CD4-positive, CD25-positive, alpha-beta regulatory T cell (primary cell): ENCODE results near the gene MYPN. TPM values are rescaled to one million over a fixed set of nuclear protein-coding genes. Genes with fewer than 3 reads are reported as not detected.
A peak's percentile ranks its signal among the peaks of the same experiment; 100 is the strongest.
"Not testable (repeated sequence)": the region's sequence is repeated elsewhere in the genome, so short reads cannot be mapped to it uniquely, and the experiment has no call there.

Source experiments
- ATAC-seq, 2 donors: fragments of 150-1000 bp; cut with Tn5 transposase; one replicate each; pipeline ENCODE4 v1.10.0; 2021; ENCODE audit warnings: low read depth in 2 of 2, moderate number of reproducible peaks in 2 of 2, moderate library complexity in 1 of 2
- DNase-seq, 3 donors: peaks; one replicate each; pipeline versions ENCODE4 v3.0.0 to v3.0.0-alpha.2; 2012 to 2022; ENCODE audit warnings: mixed read lengths in 1 of 3
- H3K27ac ChIP-seq: one replicate; pipeline ENCODE4 v1.7.0; 2013; ENCODE audit warnings: mild to moderate bottlenecking, low read length; ENCODE audit not compliant: insufficient read depth, poor library complexity, severe bottlenecking
- H3K27me3 ChIP-seq: one replicate; pipeline ENCODE4 v1.7.0; 2013; ENCODE audit warnings: low read length; ENCODE audit not compliant: control insufficient read depth, insufficient read depth
- H3K36me3 ChIP-seq: one replicate; pipeline ENCODE4 v1.7.0; 2013; ENCODE audit warnings: mild to moderate bottlenecking, low read length, moderate library complexity; ENCODE audit not compliant: control insufficient read depth, insufficient read depth
- H3K4me1 ChIP-seq: 2 replicates; pipeline ENCODE4 v1.7.0; 2013; ENCODE audit warnings: mild to moderate bottlenecking, low read length; ENCODE audit not compliant: insufficient read depth, control insufficient read depth, poor library complexity, severe bottlenecking
- H3K4me3 ChIP-seq: one replicate; pipeline ENCODE4 v1.7.0; 2013; ENCODE audit warnings: low read depth, mild to moderate bottlenecking, low read length, moderate library complexity
- H3K9me3 ChIP-seq, 2 experiments: 1 replicate in 1 of 2; 2 replicates in 1 of 2; pipeline ENCODE4 v1.7.0; 2013; ENCODE audit warnings: low read length in 2 of 2, mild to moderate bottlenecking in 1 of 2, moderate library complexity in 1 of 2; ENCODE audit not compliant: control insufficient read depth in 2 of 2
- H3K27ac Mint-ChIP-seq, 3 donors: one replicate each; pipeline ENCODE4 v1.8.0; 2020 to 2022; ENCODE audit warnings: mild to moderate bottlenecking in 3 of 3, mixed read lengths in 3 of 3, moderate library complexity in 2 of 3
- H3K27me3 Mint-ChIP-seq: one replicate; pipeline ENCODE4 v1.8.0; 2022; ENCODE audit warnings: mild to moderate bottlenecking, mixed read lengths
- H3K36me3 Mint-ChIP-seq: one replicate; pipeline ENCODE4 v1.8.0; 2020; ENCODE audit warnings: mixed read lengths
- H3K4me1 Mint-ChIP-seq, 4 donors: one replicate each; pipeline ENCODE4 v1.8.0; 2020 to 2022; ENCODE audit warnings: mixed read lengths in 4 of 4, mild to moderate bottlenecking in 1 of 4
- H3K4me3 Mint-ChIP-seq, 4 donors: one replicate each; pipeline ENCODE4 v1.8.0; 2020 to 2022; ENCODE audit warnings: mild to moderate bottlenecking in 4 of 4, mixed read lengths in 4 of 4, moderate library complexity in 3 of 4
- H3K9me3 Mint-ChIP-seq, 7 donors: one replicate each; pipeline ENCODE4 v1.8.0; 2020 to 2022; ENCODE audit warnings: mixed read lengths in 7 of 7, mild to moderate bottlenecking in 3 of 7, moderate library complexity in 2 of 7
- polyA plus RNA-seq, 4 donors: library from polyadenylated mRNA; unstranded; fragments of 300-500 nt; fragmentation: Illumina TruSeq; gene quantifications; one replicate each; pipeline ENCODE4 v1.2.3, GENCODE V29; 2021
- total RNA-seq: library from RNA; stranded (reverse); gene quantifications from one replicate; pipeline ENCODE4 v1.2.3, GENCODE V29; 2022

Gene MYPN
- total and polyA plus RNA-seq, 5 donors from 2014 or later: not detected

- H3K36me3 ChIP-seq: no peaks in the 10 kb centered on the region
- H3K4me3 ChIP-seq: no peak overlapping the region
- H3K9me3 ChIP-seq: no peaks in the 10 kb centered on the region
- Mint-ChIP-seq H3K27ac (no peak overlapping the region), H3K36me3 (no peaks in the 10 kb centered on the region), H3K27me3 (peaks cover 29% of the 10 kb centered on the region), H3K9me3 (peaks cover 0 to 2% (median 0%) of the 10 kb centered on the region in 7 donors), H3K4me3 (no peak overlapping the region), H3K4me1 (no peaks in the 10 kb centered on the region)
- no peak overlapping the region for H3K27ac ChIP-seq
- peaks cover 11% of the 10 kb centered on the region for H3K27me3 ChIP-seq
- no peaks in the 10 kb centered on the region for H3K4me1 ChIP-seq
- no peak for ATAC-seq
- no peak for DNase-seq
These were observed 82.8 kb downstream of the MYPN start for GRCh38 chr10:68192113-68192512.

- H3K36me3 Mint-ChIP-seq: no peaks in the 10 kb centered on the region
- H3K27ac Mint-ChIP-seq: no peak overlapping the region
- peaks cover 38% of the 10 kb centered on the region for H3K27me3 Mint-ChIP-seq
These were observed 85.0 kb downstream of the MYPN start for GRCh38 chr10:68194290-68194689.

GRCh38 chr10:68195776-68196175 lies 86.5 kb downstream of the MYPN start:
- not testable (repeated sequence) for DNase-seq, ATAC-seq, H3K27ac ChIP-seq, H3K4me3 ChIP-seq, H3K9me3 ChIP-seq, H3K4me1 ChIP-seq, H3K4me1 Mint-ChIP-seq, H3K36me3 Mint-ChIP-seq, H3K4me3 Mint-ChIP-seq, H3K36me3 ChIP-seq, H3K9me3 Mint-ChIP-seq, H3K27ac Mint-ChIP-seq
- peaks cover 13% of the 10 kb centered on the region for H3K27me3 ChIP-seq
- peaks cover 44% of the 10 kb centered on the region for H3K27me3 Mint-ChIP-seq

More at GRCh38 chr10:68194290-68194689, 85.0 kb downstream of the MYPN start:
- no peak overlapping the region for H3K4me3 Mint-ChIP-seq
- H3K27me3 ChIP-seq: peaks cover 9% of the 10 kb centered on the region
- DNase-seq (no peak), ATAC-seq (no peak)
- no peaks in the 10 kb centered on the region for H3K4me1 ChIP-seq
- H3K4me3 ChIP-seq: no peak overlapping the region
- H3K36me3 ChIP-seq: no peaks in the 10 kb centered on the region
- peaks cover 0 to 3% (median 0%) of the 10 kb centered on the region in 7 donors for H3K9me3 Mint-ChIP-seq
- H3K4me1 Mint-ChIP-seq: no peaks in the 10 kb centered on the region
- no peak overlapping the region for H3K27ac ChIP-seq
- no peaks in the 10 kb centered on the region for H3K9me3 ChIP-seq

GRCh38 chr10:68196701-68197100 lies 87.4 kb downstream of the MYPN start:
- Mint-ChIP-seq H3K9me3 (peaks cover 0 to 3% (median 0%) of the 10 kb centered on the region in 7 donors), H3K36me3 (no peaks in the 10 kb centered on the region), H3K27me3 (peaks cover 37% of the 10 kb centered on the region), H3K27ac (no peak overlapping the region), H3K4me1 (no peaks in the 10 kb centered on the region), H3K4me3 (no peak overlapping the region)
- Histone ChIP-seq H3K27me3 (peaks cover 13% of the 10 kb centered on the region), H3K27ac (no peak overlapping the region), H3K36me3 (no peaks in the 10 kb centered on the region), H3K9me3 (no peaks in the 10 kb centered on the region), H3K4me3 (no peak overlapping the region), H3K4me1 (no peaks in the 10 kb centered on the region)
- no peak for DNase-seq
- ATAC-seq: no peak

GRCh38 chr10:68202960-68203353 lies 93.7 kb downstream of the MYPN start:
- H3K4me3 Mint-ChIP-seq: no peak overlapping the region
- H3K4me1 Mint-ChIP-seq: peaks cover 0 to 2% (median 0%) of the 10 kb centered on the region in 4 donors
- no peaks in the 10 kb centered on the region for H3K36me3 Mint-ChIP-seq
- H3K27me3 Mint-ChIP-seq: peaks cover 57% of the 10 kb centered on the region
- no peak for DNase-seq
- no peaks in the 10 kb centered on the region for H3K4me1 ChIP-seq
- peaks cover 4% of the 10 kb centered on the region for H3K27me3 ChIP-seq
- H3K27ac Mint-ChIP-seq: no peak overlapping the region
- H3K27ac ChIP-seq: no peak overlapping the region
- no peak for ATAC-seq
- no peaks in the 10 kb centered on the region for H3K9me3 Mint-ChIP-seq
- H3K36me3 ChIP-seq: no peaks in the 10 kb centered on the region
- no peak overlapping the region for H3K4me3 ChIP-seq
- no peaks in the 10 kb centered on the region for H3K9me3 ChIP-seq

GRCh38 chr10:68208424-68209042 lies 99.2 kb downstream of the MYPN start:
- ATAC-seq (no peak), DNase-seq (peak in 1 of 3 donors; percentile 15)
- Mint-ChIP-seq H3K9me3 (no peaks in the 10 kb centered on the region), H3K27me3 (peaks cover 33% of the 10 kb centered on the region), H3K36me3 (no peaks in the 10 kb centered on the region), H3K27ac (peak overlapping the region in 1 of 3 donors; percentile 43), H3K4me3 (no peak overlapping the region), H3K4me1 (peaks cover 0 to under 1% (median 0%) of the 10 kb centered on the region in 4 donors)
- Histone ChIP-seq H3K4me1 (no peaks in the 10 kb centered on the region), H3K27ac (no peak overlapping the region), H3K9me3 (no peaks in the 10 kb centered on the region), H3K36me3 (no peaks in the 10 kb centered on the region), H3K27me3 (peaks cover 5% of the 10 kb centered on the region), H3K4me3 (no peak overlapping the region)

GRCh38 chr10:68211669-68212068 lies 102.4 kb downstream of the MYPN start:
- Histone ChIP-seq H3K4me3 (no peak overlapping the region), H3K36me3 (no peaks in the 10 kb centered on the region), H3K4me1 (no peaks in the 10 kb centered on the region), H3K27me3 (peaks cover 5% of the 10 kb centered on the region), H3K27ac (no peak overlapping the region), H3K9me3 (no peaks in the 10 kb centered on the region)
- H3K36me3 Mint-ChIP-seq: no peaks in the 10 kb centered on the region
- no peak overlapping the region for H3K27ac Mint-ChIP-seq
- H3K4me3 Mint-ChIP-seq: no peak overlapping the region
- H3K27me3 Mint-ChIP-seq: peaks cover 21% of the 10 kb centered on the region
- no peaks in the 10 kb centered on the region for H3K4me1 Mint-ChIP-seq
- ATAC-seq: no peak
- DNase-seq: no peak
- H3K9me3 Mint-ChIP-seq: peaks cover 0 to 1% (median 0%) of the 10 kb centered on the region in 7 donors

GRCh38 chr10:68212721-68213352 lies 103.5 kb downstream of the MYPN start:
- Mint-ChIP-seq H3K27me3 (peaks cover 19% of the 10 kb centered on the region), H3K27ac (no peak overlapping the region), H3K4me3 (no peak overlapping the region), H3K9me3 (peaks cover 0 to 1% (median 0%) of the 10 kb centered on the region in 7 donors), H3K4me1 (no peaks in the 10 kb centered on the region), H3K36me3 (no peaks in the 10 kb centered on the region)
- DNase-seq: peak in 2 of 3 donors; percentile 9 to 44
- H3K4me3 ChIP-seq: no peak overlapping the region
- no peaks in the 10 kb centered on the region for H3K9me3 ChIP-seq
- H3K27me3 ChIP-seq: peaks cover 5% of the 10 kb centered on the region
- no peaks in the 10 kb centered on the region for H3K4me1 ChIP-seq
- no peaks in the 10 kb centered on the region for H3K36me3 ChIP-seq
- no peak for ATAC-seq
- H3K27ac ChIP-seq: no peak overlapping the region
